ENCODE data around the gene TRPM2.

Gene TRPM2

GRCh38 chr21:44489962-44490361 is 136.5 kb downstream of the TRPM2 start:
- DNase-seq = no peak

- DNase-seq = no peak
These were observed 137.0 kb downstream of the TRPM2 start for GRCh38 chr21:44490405-44490804.

GRCh38 chr21:44490816-44491215 is 137.4 kb downstream of the TRPM2 start:
- DNase-seq = no peak
